Osteoblast (primary cell): ENCODE measurements around the gene NCKAP5. TPM values are rescaled to one million over a fixed set of nuclear protein-coding genes. Genes with fewer than 3 reads are reported as not detected.

Experiments
- DNase-seq: peaks from one replicate; pipeline ENCODE4 v3.0.0; 2011; ENCODE audit warnings: low spot score, mixed read lengths; ENCODE audit not compliant: insufficient read length; ENCODE audit errors: missing footprints
- H2AFZ ChIP-seq: 2 replicates; pipeline ENCODE4 v1.6.0; 2011; ENCODE audit warnings: mild to moderate bottlenecking, low read length
- H3K27ac ChIP-seq: 2 replicates; pipeline ENCODE4 v1.5.1; 2011; ENCODE audit warnings: mild to moderate bottlenecking, low read depth, low read length, moderate library complexity
- H3K27me3 ChIP-seq: 2 replicates; pipeline ENCODE4 v1.6.0; 2012; ENCODE audit warnings: mild to moderate bottlenecking, control low read depth, inconsistent platforms, low read length, moderate library complexity; ENCODE audit not compliant: insufficient read depth
- H3K36me3 ChIP-seq: 2 replicates; pipeline ENCODE4 v1.5.1; 2011; ENCODE audit warnings: mild to moderate bottlenecking, low read length, control low read depth, moderate library complexity; ENCODE audit not compliant: insufficient read depth
- H3K4me1 ChIP-seq: 2 replicates; pipeline ENCODE4 v1.5.1; 2011; ENCODE audit warnings: mild to moderate bottlenecking, low read length, control low read depth, moderate library complexity; ENCODE audit not compliant: insufficient read depth
- H3K4me2 ChIP-seq: 2 replicates; pipeline ENCODE4 v1.6.0; 2011; ENCODE audit warnings: mild to moderate bottlenecking, low read length; ENCODE audit not compliant: insufficient read depth
- H3K4me3 ChIP-seq: fragments of 200-600 bp; sonication (generic); 3 replicates; pipeline ENCODE4 v1.5.1; 2012; ENCODE audit warnings: mild to moderate bottlenecking, low read length, inconsistent platforms; ENCODE audit not compliant: insufficient read depth
- H3K79me2 ChIP-seq: 2 replicates; pipeline ENCODE4 v1.6.0; 2012; ENCODE audit warnings: mild to moderate bottlenecking, low read length, control low read depth, inconsistent platforms; ENCODE audit not compliant: insufficient read depth
- H3K9me3 ChIP-seq: 2 replicates; pipeline ENCODE4 v1.5.1; 2011; ENCODE audit warnings: low read depth, low read length, control low read depth
- H4K20me1 ChIP-seq: 2 replicates; pipeline ENCODE4 v1.6.0; 2012; ENCODE audit warnings: mild to moderate bottlenecking, low read length, control low read depth; ENCODE audit not compliant: insufficient read depth
- CTCF ChIP-seq: IDR thresholded peaks from 2 replicates; pipeline ENCODE4 v1.5.1; 2011; ENCODE audit warnings: mild to moderate bottlenecking, low read depth, low read length, moderate library complexity; ENCODE audit errors: extremely low read depth
- total RNA-seq: library from RNA; depleted of rRNA; stranded (reverse); fragments of >200 nt; gene quantifications from 2 replicates; pipeline ENCODE4 v1.2.3, GENCODE V29; 2012

Gene NCKAP5
- total RNA-seq, 1 donor = 1.8 TPM

DNA sequence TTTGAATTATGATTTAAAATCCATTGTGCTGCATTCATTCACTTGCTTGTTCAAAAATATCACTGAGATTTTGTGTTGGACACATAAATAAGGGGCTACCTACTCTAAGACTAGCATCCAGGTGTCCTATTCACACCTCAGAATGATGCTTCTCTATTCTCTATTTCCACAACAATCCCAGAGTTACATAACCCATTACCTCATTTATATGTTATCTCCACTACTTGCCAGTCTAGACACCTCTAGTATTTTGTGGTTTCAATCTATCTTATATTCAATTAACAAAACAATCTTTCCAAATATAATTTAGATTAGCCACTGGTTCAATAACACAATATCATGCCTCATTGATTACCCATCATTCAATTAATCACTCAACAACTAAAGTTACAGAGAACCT, 409.8 kb downstream of the NCKAP5 start:
- no peak overlapping the region for H3K27ac ChIP-seq
- no peaks in the 10 kb centered on the region for H3K27me3 ChIP-seq
- no peak overlapping the region for H2AFZ ChIP-seq
- H4K20me1 ChIP-seq = no peaks in the 10 kb centered on the region
- no peaks in the 10 kb centered on the region for H3K79me2 ChIP-seq
- H3K36me3 ChIP-seq = no peaks in the 10 kb centered on the region
- no peaks in the 10 kb centered on the region for H3K9me3 ChIP-seq
- H3K4me2 ChIP-seq = no peak overlapping the region
- H3K4me3 ChIP-seq = no peak overlapping the region
- no peaks in the 10 kb centered on the region for H3K4me1 ChIP-seq
- TF ChIP-seq CTCF = no peak
- no peak for DNase-seq

DNA sequence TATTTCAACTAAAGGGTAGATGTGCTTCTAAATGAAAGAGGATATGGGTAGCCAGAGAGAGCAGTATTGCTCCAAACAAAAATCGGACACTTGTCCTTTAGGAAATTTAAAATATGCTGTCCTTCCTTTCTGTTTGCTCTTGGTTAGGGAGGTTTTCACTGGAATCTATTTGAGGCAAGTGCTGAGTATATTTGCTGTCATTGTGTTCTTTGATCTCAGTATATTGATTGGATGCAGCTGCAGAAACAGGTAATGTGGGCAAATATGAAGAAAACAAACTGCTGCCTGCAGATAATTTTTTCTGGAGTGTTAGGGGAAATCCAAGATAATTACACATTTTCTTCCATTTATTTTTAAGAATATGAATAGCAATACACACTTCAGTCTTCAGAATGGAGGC, 410.2 kb downstream of the NCKAP5 start:
- Histone ChIP-seq H3K79me2 (no peaks in the 10 kb centered on the region), H3K4me1 (no peaks in the 10 kb centered on the region), H3K27ac (no peak overlapping the region), H3K36me3 (no peaks in the 10 kb centered on the region), H3K4me3 (no peak overlapping the region), H2AFZ (no peak overlapping the region), H3K9me3 (no peaks in the 10 kb centered on the region), H4K20me1 (no peaks in the 10 kb centered on the region), H3K4me2 (no peak overlapping the region), H3K27me3 (no peaks in the 10 kb centered on the region)
- no peak for TF ChIP-seq CTCF
- no peak for DNase-seq

DNA sequence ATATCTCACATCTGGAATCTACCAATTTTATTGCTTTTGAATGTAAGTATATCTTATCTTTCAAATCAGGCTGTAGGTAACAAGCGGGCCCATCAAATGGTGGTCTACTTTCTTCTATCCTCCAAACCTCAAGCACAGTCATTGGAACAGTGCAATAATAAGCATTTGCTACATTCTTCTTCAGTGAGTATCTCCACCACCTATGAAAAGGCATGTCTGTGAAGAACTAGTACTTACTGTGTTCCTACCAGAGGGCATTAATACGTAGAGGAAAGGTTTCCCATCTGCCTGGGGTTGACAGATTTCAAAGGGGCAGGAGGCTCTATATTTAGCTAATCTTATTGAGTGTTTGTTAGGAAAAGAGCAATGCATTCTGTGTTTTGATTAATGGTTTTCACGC, 411.1 kb downstream of the NCKAP5 start:
- Histone ChIP-seq H3K9me3 (no peaks in the 10 kb centered on the region), H3K4me1 (no peaks in the 10 kb centered on the region), H4K20me1 (no peaks in the 10 kb centered on the region), H3K27ac (no peak overlapping the region), H3K27me3 (no peaks in the 10 kb centered on the region), H3K4me2 (no peak overlapping the region), H3K36me3 (no peaks in the 10 kb centered on the region), H3K4me3 (no peak overlapping the region), H2AFZ (no peak overlapping the region), H3K79me2 (no peaks in the 10 kb centered on the region)
- TF ChIP-seq CTCF = no peak
- no peak for DNase-seq

GRCh38 chr2:133152801-133153200, 415.5 kb downstream of the NCKAP5 start:
- H3K79me2 ChIP-seq = no peaks in the 10 kb centered on the region
- H2AFZ ChIP-seq = no peak overlapping the region
- H3K4me1 ChIP-seq = no peaks in the 10 kb centered on the region
- no peaks in the 10 kb centered on the region for H3K36me3 ChIP-seq
- no peaks in the 10 kb centered on the region for H3K27me3 ChIP-seq
- DNase-seq = no peak
- H3K4me2 ChIP-seq = no peak overlapping the region
- no peak overlapping the region for H3K4me3 ChIP-seq
- no peaks in the 10 kb centered on the region for H4K20me1 ChIP-seq
- TF ChIP-seq CTCF = no peak
- no peak overlapping the region for H3K27ac ChIP-seq
- H3K9me3 ChIP-seq = no peaks in the 10 kb centered on the region
